Measurements from ENCODE around the gene YIF1B. TPM values are rescaled to one million over a fixed set of nuclear protein-coding genes. Genes with fewer than 3 reads are reported as not detected.

YIF1B gene
- total RNA-seq, 1 experiment from 2014 or later, result 143 TPM

GRCh38 chr19:38253788-38254187 is 62.0 kb downstream of the YIF1B start:
- peaks cover 48% of the 10 kb centered on the region for H3K4me1 ChIP-seq (ENCODE audit: control insufficient read depth, insufficient read depth, low read length)
- H3K27ac ChIP-seq (ENCODE audit: low read length), result peak overlapping the region; percentile 90

More at GRCh38 chr19:38253788-38254187, 62.0 kb downstream of the YIF1B start:
- Histone ChIP-seq H3K4me3 (ENCODE audit: low read depth in 2 of 2, low read length in 2 of 2) (peak overlapping the region in 1 of 2 experiments; percentile 78; a peak in 2 of 4 replicates), H3K9me3 (ENCODE audit: control insufficient read depth, insufficient read depth, low read depth, low read length) (no peaks in the 10 kb centered on the region), H3K36me3 (ENCODE audit: control insufficient read depth, insufficient read depth, low read length) (0 out of 2 replicates have a peak, but pooled peaks cover 2% of the 10 kb centered on the region), H3K27me3 (ENCODE audit: control insufficient read depth, insufficient read depth, low read length) (no peaks in the 10 kb centered on the region)
- ChIA-PET CTCF (no interaction called here), POLR2A (no interaction called here)
- DNase-seq (ENCODE audit: low read depth, low spot score) (no peak), ATAC-seq (no peak)
- TF ChIP-seq SIN3A (IDR thresholded peaks at IDR 0.05; ENCODE audit: borderline replicate concordance, insufficient read depth, low read depth, low read length) (no peak), TCF7L2 (IDR thresholded peaks at IDR 0.05; ENCODE audit: low read depth, low read length) (no peak), POLR2AphosphoS5 (IDR thresholded peaks at IDR 0.05; ENCODE audit: low read depth, low read length) (no peak)
- TF ChIP-seq, protein P1, sequence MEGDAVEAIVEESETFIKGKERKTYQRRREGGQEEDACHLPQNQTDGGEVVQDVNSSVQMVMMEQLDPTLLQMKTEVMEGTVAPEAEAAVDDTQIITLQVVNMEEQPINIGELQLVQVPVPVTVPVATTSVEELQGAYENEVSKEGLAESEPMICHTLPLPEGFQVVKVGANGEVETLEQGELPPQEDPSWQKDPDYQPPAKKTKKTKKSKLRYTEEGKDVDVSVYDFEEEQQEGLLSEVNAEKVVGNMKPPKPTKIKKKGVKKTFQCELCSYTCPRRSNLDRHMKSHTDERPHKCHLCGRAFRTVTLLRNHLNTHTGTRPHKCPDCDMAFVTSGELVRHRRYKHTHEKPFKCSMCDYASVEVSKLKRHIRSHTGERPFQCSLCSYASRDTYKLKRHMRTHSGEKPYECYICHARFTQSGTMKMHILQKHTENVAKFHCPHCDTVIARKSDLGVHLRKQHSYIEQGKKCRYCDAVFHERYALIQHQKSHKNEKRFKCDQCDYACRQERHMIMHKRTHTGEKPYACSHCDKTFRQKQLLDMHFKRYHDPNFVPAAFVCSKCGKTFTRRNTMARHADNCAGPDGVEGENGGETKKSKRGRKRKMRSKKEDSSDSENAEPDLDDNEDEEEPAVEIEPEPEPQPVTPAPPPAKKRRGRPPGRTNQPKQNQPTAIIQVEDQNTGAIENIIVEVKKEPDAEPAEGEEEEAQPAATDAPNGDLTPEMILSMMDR (IDR thresholded peaks at IDR 0.05), result no peak
- TF ChIP-seq, protein P2, sequence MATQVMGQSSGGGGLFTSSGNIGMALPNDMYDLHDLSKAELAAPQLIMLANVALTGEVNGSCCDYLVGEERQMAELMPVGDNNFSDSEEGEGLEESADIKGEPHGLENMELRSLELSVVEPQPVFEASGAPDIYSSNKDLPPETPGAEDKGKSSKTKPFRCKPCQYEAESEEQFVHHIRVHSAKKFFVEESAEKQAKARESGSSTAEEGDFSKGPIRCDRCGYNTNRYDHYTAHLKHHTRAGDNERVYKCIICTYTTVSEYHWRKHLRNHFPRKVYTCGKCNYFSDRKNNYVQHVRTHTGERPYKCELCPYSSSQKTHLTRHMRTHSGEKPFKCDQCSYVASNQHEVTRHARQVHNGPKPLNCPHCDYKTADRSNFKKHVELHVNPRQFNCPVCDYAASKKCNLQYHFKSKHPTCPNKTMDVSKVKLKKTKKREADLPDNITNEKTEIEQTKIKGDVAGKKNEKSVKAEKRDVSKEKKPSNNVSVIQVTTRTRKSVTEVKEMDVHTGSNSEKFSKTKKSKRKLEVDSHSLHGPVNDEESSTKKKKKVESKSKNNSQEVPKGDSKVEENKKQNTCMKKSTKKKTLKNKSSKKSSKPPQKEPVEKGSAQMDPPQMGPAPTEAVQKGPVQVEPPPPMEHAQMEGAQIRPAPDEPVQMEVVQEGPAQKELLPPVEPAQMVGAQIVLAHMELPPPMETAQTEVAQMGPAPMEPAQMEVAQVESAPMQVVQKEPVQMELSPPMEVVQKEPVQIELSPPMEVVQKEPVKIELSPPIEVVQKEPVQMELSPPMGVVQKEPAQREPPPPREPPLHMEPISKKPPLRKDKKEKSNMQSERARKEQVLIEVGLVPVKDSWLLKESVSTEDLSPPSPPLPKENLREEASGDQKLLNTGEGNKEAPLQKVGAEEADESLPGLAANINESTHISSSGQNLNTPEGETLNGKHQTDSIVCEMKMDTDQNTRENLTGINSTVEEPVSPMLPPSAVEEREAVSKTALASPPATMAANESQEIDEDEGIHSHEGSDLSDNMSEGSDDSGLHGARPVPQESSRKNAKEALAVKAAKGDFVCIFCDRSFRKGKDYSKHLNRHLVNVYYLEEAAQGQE (IDR thresholded peaks at IDR 0.05; ENCODE audit: insufficient read depth in 1 of 2, low read depth in 2 of 2, low read length in 1 of 2), result no peak
- intact Hi-C loops (cut with micrococcal nuclease; ENCODE audit: unreplicated experiment) (no loop called here), in situ Hi-C loops (cut with HindIII; ENCODE audit: low pct_unique_long_range_greater_than_20kb, low sequenced_read_pairs) (no loop called here)
- BruUV-seq (replicated peaks), result no TSS peak

Other genes starting within 250 kb of the YIF1B start
- gene DPF1, start 91.7 kb downstream of the YIF1B start, total RNA-seq (2021; ENCODE audit: unreplicated experiment), result 7.5 TPM
- 356 TPM for gene PPP1R14A, start 59.6 kb downstream of the YIF1B start, total RNA-seq (2021; ENCODE audit: unreplicated experiment)
- 1,006 TPM for gene SPINT2, start 51.4 kb downstream of the YIF1B start, total RNA-seq (2021; ENCODE audit: unreplicated experiment)
- gene C19orf33, start 11.7 kb downstream of the YIF1B start, total RNA-seq (2021; ENCODE audit: unreplicated experiment), result 201 TPM
- gene KCNK6, start 3.9 kb upstream of the YIF1B start, total RNA-seq (2021; ENCODE audit: unreplicated experiment), result 17.2 TPM
- 8.9 TPM for gene CATSPERG, start 19.9 kb upstream of the YIF1B start, total RNA-seq (2021; ENCODE audit: unreplicated experiment)
- gene PSMD8, start 58.6 kb upstream of the YIF1B start, total RNA-seq (2021; ENCODE audit: unreplicated experiment), result 388 TPM
- gene GGN, start 72.1 kb upstream of the YIF1B start, total RNA-seq (2021; ENCODE audit: unreplicated experiment), result 1.4 TPM
- gene SPRED3, start 72.8 kb upstream of the YIF1B start, total RNA-seq (2021; ENCODE audit: unreplicated experiment), result 3.8 TPM
- 24.7 TPM for gene FAM98C, start 87.1 kb upstream of the YIF1B start, total RNA-seq (2021; ENCODE audit: unreplicated experiment)
- gene RASGRP4, start 110.3 kb upstream of the YIF1B start, total RNA-seq (2021; ENCODE audit: unreplicated experiment), result not detected
- 34.2 TPM for gene RYR1, start 117.7 kb upstream of the YIF1B start, total RNA-seq (2021; ENCODE audit: unreplicated experiment)

Measured in Panc1 (cell line).